GM12872 (cell line): Measurements from ENCODE around the gene CRISPLD2.

Experiments used
- CTCF ChIP-seq: IDR thresholded peaks from 3 replicates; pipeline ENCODE4 v1.5.1; 2011; ENCODE audit warnings: low read depth, mild to moderate bottlenecking, low read length, moderate library complexity; ENCODE audit not compliant: insufficient read depth

CRISPLD2 gene

GRCh38 chr16:84836967-84837366, 17.2 kb downstream of the CRISPLD2 start:
- no peak for TF ChIP-seq CTCF

- TF ChIP-seq CTCF, result no peak
Measured at GRCh38 chr16:84838383-84838948, 18.7 kb downstream of the CRISPLD2 start.

GRCh38 chr16:84839054-84839453, 19.3 kb downstream of the CRISPLD2 start:
- TF ChIP-seq CTCF, result no peak

- TF ChIP-seq CTCF, result no peak
Measured at GRCh38 chr16:84839956-84840355, 20.2 kb downstream of the CRISPLD2 start.

- no peak for TF ChIP-seq CTCF
Measured at GRCh38 chr16:84840687-84841627, 21.2 kb downstream of the CRISPLD2 start.

GRCh38 chr16:84841787-84842300, 22.1 kb downstream of the CRISPLD2 start:
- TF ChIP-seq CTCF, result no peak

GRCh38 chr16:84842516-84843148, 22.8 kb downstream of the CRISPLD2 start:
- TF ChIP-seq CTCF, result no peak
